HEK293 (cell line): ENCODE data around the gene TMEM250.

Experiments used
- EGR2 ChIP-seq: fragments of 450-650 bp; formaldehyde crosslinking; IDR thresholded peaks from 2 replicates; pipeline ENCODE4 v1.5.1; 2016; ENCODE audit warnings: low read depth, missing biosample characterization, missing genetic modification characterization
- GLIS1 ChIP-seq: fragments of 450-650 bp; formaldehyde crosslinking; IDR thresholded peaks from 2 replicates; pipeline ENCODE4 v1.5.1; 2016; ENCODE audit warnings: missing biosample characterization, missing genetic modification characterization
- OSR2 ChIP-seq: fragments of 450-650 bp; formaldehyde crosslinking; IDR thresholded peaks from 2 replicates; pipeline ENCODE4 v1.5.1; 2016; ENCODE audit warnings: missing biosample characterization, missing genetic modification characterization
- SCRT2 ChIP-seq: fragments of 450-650 bp; formaldehyde crosslinking; IDR thresholded peaks from 2 replicates; pipeline ENCODE4 v1.5.1; 2016; ENCODE audit warnings: missing biosample characterization, missing genetic modification characterization
- ZNF10 ChIP-seq: fragments of 450-650 bp; formaldehyde crosslinking; IDR thresholded peaks from 2 replicates; pipeline ENCODE4 v1.5.1; 2017; ENCODE audit warnings: missing biosample characterization, missing genetic modification characterization
- ZNF112 ChIP-seq: fragments of 450-650 bp; formaldehyde crosslinking; IDR thresholded peaks from 2 replicates; pipeline ENCODE4 v1.5.0; 2017; ENCODE audit warnings: missing biosample characterization, missing genetic modification characterization
- ZNF146 ChIP-seq: fragments of 450-650 bp; formaldehyde crosslinking; IDR thresholded peaks from 2 replicates; pipeline ENCODE4 v1.5.1; 2016; ENCODE audit warnings: missing biosample characterization, missing genetic modification characterization
- ZNF155 ChIP-seq: fragments of 450-650 bp; formaldehyde crosslinking; IDR thresholded peaks from 2 replicates; pipeline ENCODE4 v1.5.1; 2016; ENCODE audit warnings: missing biosample characterization, missing genetic modification characterization
- ZNF2 ChIP-seq: fragments of 450-650 bp; formaldehyde crosslinking; IDR thresholded peaks from 2 replicates; pipeline ENCODE4 v1.5.1; 2016; ENCODE audit warnings: missing biosample characterization, missing genetic modification characterization
- ZNF223 ChIP-seq: fragments of 450-650 bp; formaldehyde crosslinking; IDR thresholded peaks from 2 replicates; pipeline ENCODE4 v1.5.1; 2016; ENCODE audit warnings: missing biosample characterization, missing genetic modification characterization
- ZNF248 ChIP-seq: fragments of 450-650 bp; formaldehyde crosslinking; IDR thresholded peaks from 2 replicates; pipeline ENCODE4 v1.5.1; 2017; ENCODE audit warnings: missing biosample characterization, missing genetic modification characterization
- ZNF302 ChIP-seq: fragments of 450-650 bp; formaldehyde crosslinking; IDR thresholded peaks from 2 replicates; pipeline ENCODE4 v1.5.1; 2016; ENCODE audit warnings: missing biosample characterization, missing genetic modification characterization, low read depth
- ZNF600 ChIP-seq: fragments of 450-650 bp; formaldehyde crosslinking; IDR thresholded peaks from 2 replicates; pipeline ENCODE4 v1.5.1; 2016; ENCODE audit warnings: missing biosample characterization, missing genetic modification characterization
- ZNF610 ChIP-seq: fragments of 450-650 bp; formaldehyde crosslinking; IDR thresholded peaks from 2 replicates; pipeline ENCODE4 v1.5.1; 2016; ENCODE audit warnings: missing biosample characterization, missing genetic modification characterization, borderline replicate concordance
- ZNF677 ChIP-seq: fragments of 450-650 bp; IDR thresholded peaks from 2 replicates; pipeline ENCODE4 v1.5.0; 2018; ENCODE audit warnings: missing biosample characterization, mild to moderate bottlenecking, missing genetic modification characterization, moderate library complexity
- ZNF777 ChIP-seq: fragments of 450-650 bp; formaldehyde crosslinking; IDR thresholded peaks from 2 replicates; pipeline ENCODE4 v1.5.1; 2017; ENCODE audit warnings: missing biosample characterization, missing genetic modification characterization, borderline replicate concordance
- ZNF785 ChIP-seq: fragments of 450-650 bp; formaldehyde crosslinking; IDR thresholded peaks from 2 replicates; pipeline ENCODE4 v1.5.1; 2016; ENCODE audit warnings: missing biosample characterization, missing genetic modification characterization
- ZNF792 ChIP-seq: fragments of 450-650 bp; formaldehyde crosslinking; IDR thresholded peaks from 2 replicates; pipeline ENCODE4 v1.5.1; 2016; ENCODE audit warnings: missing biosample characterization, missing genetic modification characterization
- ZNF830 ChIP-seq: fragments of 450-650 bp; IDR thresholded peaks from 2 replicates; pipeline ENCODE4 v1.5.0; 2018; ENCODE audit warnings: missing biosample characterization, missing genetic modification characterization, low read depth, mild to moderate bottlenecking, moderate library complexity
- TF ChIP-seq, protein P1 (sequence below): fragments of 450-650 bp; formaldehyde crosslinking; IDR thresholded peaks from 2 replicates; pipeline ENCODE4 v1.5.1; 2016; ENCODE audit warnings: missing biosample characterization, missing genetic modification characterization
- TF ChIP-seq, protein P2 (sequence below): fragments of 450-650 bp; formaldehyde crosslinking; IDR thresholded peaks from 2 replicates; pipeline ENCODE4; 2016; ENCODE audit warnings: missing biosample characterization, missing genetic modification characterization
- TF ChIP-seq, protein P3 (sequence below): fragments of 450-650 bp; formaldehyde crosslinking; conservative IDR thresholded peaks from 2 replicates; pipeline ENCODE4 v1.5.1; 2016; ENCODE audit warnings: low read depth, missing biosample characterization, missing genetic modification characterization
- TF ChIP-seq, protein P4 (sequence below): fragments of 450-650 bp; formaldehyde crosslinking; IDR thresholded peaks from 2 replicates; pipeline ENCODE4 v1.5.1; 2017; ENCODE audit warnings: missing biosample characterization, missing genetic modification characterization
- TF ChIP-seq, protein P5 (sequence below): fragments of 450-650 bp; formaldehyde crosslinking; IDR thresholded peaks from 2 replicates; pipeline ENCODE4 v1.5.1; 2016; ENCODE audit warnings: missing biosample characterization, missing genetic modification characterization
- TF ChIP-seq, protein P6 (sequence below): fragments of 450-650 bp; formaldehyde crosslinking; IDR thresholded peaks from 2 replicates; pipeline ENCODE4 v1.5.1; 2017; ENCODE audit warnings: missing biosample characterization, missing genetic modification characterization

The TMEM250 gene

DNA sequence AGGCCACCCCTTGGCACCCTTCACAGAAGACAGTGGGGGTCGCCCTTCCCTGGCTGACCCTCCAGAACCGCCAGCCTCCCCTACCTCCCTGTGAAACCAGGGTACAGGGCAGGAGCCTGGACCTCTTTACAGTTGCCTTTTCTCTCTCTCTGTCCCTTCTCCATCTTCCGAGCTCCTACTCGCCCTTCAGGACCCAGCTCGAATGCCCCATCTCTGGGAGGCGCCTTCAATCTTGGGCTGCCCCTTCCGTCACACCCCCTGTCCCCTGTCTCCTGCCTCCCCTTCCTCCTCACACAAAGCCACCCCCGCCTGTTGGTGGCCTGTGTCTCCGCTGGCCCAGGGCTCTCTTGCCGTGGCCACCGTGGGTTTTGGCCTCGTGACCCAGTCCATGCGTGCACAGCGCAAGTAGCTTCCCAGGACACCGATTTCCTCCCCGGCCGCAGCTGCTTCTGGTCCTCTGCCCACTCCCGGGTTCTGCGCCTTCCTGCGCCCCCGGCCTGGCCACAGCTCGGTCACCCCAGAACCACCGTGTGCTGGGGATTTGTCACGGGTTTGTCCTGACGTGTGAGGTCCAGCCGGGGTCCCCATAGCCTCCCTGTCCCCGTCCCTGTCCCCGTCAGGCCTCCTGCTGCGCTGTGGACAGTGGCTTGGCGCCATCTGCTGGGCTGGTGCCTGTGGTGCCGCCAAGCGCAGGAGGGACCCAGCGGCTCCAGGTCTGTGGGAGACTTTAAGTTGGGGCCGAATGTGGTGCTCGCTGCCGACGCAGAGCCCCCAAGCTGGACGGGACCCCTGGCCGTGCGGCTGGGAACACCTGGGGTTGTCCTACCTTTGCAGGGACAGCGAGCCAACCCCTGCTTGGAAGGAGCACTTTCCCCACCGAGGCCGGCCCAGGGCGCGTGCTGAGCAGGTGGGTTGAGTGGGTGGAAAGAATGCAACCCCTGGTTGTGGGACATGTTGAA, 4.0 kb upstream of the TMEM250 start (continued):
- TF ChIP-seq, protein P1, sequence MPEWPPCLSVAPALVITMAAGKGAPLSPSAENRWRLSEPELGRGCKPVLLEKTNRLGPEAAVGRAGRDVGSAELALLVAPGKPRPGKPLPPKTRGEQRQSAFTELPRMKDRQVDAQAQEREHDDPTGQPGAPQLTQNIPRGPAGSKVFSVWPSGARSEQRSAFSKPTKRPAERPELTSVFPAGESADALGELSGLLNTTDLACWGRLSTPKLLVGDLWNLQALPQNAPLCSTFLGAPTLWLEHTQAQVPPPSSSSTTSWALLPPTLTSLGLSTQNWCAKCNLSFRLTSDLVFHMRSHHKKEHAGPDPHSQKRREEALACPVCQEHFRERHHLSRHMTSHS (tag by site-specific recombination): no peak
- peak; percentile 81 for TF ChIP-seq GLIS1
- TF ChIP-seq OSR2 (tag by site-specific recombination): no peak
- TF ChIP-seq, protein P2, sequence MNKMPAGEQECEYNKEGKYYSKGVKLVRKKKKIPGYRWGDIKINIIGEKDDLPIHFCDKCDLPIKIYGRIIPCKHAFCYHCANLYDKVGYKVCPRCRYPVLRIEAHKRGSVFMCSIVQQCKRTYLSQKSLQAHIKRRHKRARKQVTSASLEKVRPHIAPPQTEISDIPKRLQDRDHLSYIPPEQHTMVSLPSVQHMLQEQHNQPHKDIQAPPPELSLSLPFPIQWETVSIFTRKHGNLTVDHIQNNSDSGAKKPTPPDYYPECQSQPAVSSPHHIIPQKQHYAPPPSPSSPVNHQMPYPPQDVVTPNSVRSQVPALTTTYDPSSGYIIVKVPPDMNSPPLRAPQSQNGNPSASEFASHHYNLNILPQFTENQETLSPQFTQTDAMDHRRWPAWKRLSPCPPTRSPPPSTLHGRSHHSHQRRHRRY (tag by site-specific recombination): no peak
- no peak for TF ChIP-seq ZNF146 (tag by site-specific recombination)
- no peak for TF ChIP-seq ZNF10 (tag by site-specific recombination)
- TF ChIP-seq ZNF302 (tag by site-specific recombination): no peak
- TF ChIP-seq ZNF223 (tag by site-specific recombination): 0 out of 2 replicates have a peak, but pooled peaks have one; percentile 13
- peak; percentile 95 for TF ChIP-seq ZNF2 (tag by site-specific recombination)
- TF ChIP-seq, protein P3, sequence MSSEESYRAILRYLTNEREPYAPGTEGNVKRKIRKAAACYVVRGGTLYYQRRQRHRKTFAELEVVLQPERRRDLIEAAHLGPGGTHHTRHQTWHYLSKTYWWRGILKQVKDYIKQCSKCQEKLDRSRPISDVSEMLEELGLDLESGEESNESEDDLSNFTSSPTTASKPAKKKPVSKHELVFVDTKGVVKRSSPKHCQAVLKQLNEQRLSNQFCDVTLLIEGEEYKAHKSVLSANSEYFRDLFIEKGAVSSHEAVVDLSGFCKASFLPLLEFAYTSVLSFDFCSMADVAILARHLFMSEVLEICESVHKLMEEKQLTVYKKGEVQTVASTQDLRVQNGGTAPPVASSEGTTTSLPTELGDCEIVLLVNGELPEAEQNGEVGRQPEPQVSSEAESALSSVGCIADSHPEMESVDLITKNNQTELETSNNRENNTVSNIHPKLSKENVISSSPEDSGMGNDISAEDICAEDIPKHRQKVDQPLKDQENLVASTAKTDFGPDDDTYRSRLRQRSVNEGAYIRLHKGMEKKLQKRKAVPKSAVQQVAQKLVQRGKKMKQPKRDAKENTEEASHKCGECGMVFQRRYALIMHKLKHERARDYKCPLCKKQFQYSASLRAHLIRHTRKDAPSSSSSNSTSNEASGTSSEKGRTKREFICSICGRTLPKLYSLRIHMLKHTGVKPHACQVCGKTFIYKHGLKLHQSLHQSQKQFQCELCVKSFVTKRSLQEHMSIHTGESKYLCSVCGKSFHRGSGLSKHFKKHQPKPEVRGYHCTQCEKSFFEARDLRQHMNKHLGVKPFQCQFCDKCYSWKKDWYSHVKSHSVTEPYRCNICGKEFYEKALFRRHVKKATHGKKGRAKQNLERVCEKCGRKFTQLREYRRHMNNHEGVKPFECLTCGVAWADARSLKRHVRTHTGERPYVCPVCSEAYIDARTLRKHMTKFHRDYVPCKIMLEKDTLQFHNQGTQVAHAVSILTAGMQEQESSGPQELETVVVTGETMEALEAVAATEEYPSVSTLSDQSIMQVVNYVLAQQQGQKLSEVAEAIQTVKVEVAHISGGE (tag by site-specific recombination): no peak
- no peak for TF ChIP-seq ZNF112 (tag by site-specific recombination)
- no peak for TF ChIP-seq ZNF248
- no peak for TF ChIP-seq ZNF610 (tag by site-specific recombination)
- no peak for TF ChIP-seq ZNF155 (tag by site-specific recombination)
- TF ChIP-seq, protein P4, sequence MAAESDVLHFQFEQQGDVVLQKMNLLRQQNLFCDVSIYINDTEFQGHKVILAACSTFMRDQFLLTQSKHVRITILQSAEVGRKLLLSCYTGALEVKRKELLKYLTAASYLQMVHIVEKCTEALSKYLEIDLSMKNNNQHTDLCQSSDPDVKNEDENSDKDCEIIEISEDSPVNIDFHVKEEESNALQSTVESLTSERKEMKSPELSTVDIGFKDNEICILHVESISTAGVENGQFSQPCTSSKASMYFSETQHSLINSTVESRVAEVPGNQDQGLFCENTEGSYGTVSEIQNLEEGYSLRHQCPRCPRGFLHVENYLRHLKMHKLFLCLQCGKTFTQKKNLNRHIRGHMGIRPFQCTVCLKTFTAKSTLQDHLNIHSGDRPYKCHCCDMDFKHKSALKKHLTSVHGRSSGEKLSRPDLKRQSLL (tag by site-specific recombination): no peak
- no peak for TF ChIP-seq ZNF677 (tag by site-specific recombination)
- TF ChIP-seq ZNF792 (tag by site-specific recombination): no peak
- peak; percentile 32; the same call in 1 of the 2 replicates for TF ChIP-seq ZNF600 (tag by site-specific recombination)
- TF ChIP-seq ZNF777 (tag by site-specific recombination): no peak
- TF ChIP-seq, protein P5, sequence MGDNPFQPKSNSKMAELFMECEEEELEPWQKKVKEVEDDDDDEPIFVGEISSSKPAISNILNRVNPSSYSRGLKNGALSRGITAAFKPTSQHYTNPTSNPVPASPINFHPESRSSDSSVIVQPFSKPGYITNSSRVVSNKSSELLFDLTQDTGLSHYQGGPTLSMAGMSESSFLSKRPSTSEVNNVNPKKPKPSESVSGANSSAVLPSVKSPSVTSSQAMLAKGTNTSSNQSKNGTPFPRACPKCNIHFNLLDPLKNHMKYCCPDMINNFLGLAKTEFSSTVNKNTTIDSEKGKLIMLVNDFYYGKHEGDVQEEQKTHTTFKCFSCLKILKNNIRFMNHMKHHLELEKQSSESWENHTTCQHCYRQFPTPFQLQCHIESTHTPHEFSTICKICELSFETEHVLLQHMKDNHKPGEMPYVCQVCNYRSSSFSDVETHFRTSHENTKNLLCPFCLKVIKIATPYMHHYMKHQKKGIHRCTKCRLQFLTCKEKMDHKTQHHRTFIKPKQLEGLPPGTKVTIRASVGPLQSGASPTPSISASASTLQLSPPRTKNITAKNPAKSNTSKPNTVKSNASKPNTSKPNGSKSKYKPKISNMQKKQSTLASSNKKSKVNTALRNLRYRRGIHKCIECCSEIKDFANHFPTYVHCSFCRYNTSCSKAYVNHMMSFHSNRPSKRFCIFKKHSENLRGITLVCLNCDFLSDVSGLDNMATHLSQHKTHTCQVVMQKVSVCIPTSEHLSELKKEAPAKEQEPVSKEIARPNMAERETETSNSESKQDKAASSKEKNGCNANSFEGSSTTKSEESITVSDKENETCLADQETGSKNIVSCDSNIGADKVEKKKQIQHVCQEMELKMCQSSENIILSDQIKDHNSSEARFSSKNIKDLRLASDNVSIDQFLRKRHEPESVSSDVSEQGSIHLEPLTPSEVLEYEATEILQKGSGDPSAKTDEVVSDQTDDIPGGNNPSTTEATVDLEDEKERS: no peak
- 0 out of 2 replicates have a peak, but pooled peaks have one; percentile 8 for TF ChIP-seq EGR2 (tag by site-specific recombination)
- TF ChIP-seq SCRT2 (tag by site-specific recombination): 0 out of 2 replicates have a peak, but pooled peaks have one; percentile 12
- TF ChIP-seq ZNF785 (tag by site-specific recombination): no peak
- TF ChIP-seq, protein P6, sequence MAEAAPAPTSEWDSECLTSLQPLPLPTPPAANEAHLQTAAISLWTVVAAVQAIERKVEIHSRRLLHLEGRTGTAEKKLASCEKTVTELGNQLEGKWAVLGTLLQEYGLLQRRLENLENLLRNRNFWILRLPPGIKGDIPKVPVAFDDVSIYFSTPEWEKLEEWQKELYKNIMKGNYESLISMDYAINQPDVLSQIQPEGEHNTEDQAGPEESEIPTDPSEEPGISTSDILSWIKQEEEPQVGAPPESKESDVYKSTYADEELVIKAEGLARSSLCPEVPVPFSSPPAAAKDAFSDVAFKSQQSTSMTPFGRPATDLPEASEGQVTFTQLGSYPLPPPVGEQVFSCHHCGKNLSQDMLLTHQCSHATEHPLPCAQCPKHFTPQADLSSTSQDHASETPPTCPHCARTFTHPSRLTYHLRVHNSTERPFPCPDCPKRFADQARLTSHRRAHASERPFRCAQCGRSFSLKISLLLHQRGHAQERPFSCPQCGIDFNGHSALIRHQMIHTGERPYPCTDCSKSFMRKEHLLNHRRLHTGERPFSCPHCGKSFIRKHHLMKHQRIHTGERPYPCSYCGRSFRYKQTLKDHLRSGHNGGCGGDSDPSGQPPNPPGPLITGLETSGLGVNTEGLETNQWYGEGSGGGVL: no peak
- no peak for TF ChIP-seq ZNF830 (tag by site-specific recombination)
